Measurements from ENCODE around the gene GPR176.
"Not testable (repeated sequence)": the region's sequence is repeated elsewhere in the genome, so short reads cannot be mapped to it uniquely, and the experiment has no call there.

Gene GPR176

DNA sequence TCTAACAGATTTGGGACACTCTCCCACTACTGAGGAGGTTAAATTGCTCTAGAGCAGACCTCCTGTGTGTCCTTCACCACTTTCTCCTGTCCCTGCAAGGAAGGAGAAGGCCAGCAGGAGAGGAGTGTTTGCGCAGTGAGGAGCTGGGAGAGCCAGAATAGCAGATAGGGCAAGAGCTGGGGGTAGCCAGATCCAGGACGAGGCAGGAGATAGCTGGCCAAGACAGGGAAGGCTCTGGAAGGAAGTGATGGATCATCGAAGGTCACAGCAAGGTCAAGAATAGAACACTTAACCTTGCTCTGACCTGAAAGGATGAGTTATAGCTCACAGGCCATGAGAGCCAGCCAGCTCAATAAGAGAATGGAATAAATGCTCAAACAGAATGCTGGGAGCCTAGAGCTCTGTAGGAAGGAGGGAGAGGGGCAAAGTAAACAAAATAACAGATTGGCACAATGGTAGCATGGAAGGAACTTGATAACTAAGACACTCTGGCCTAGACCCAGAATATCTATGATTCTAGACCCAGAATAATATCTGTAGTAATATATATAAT lies 99.9 kb downstream of the GPR176 start:
- Histone ChIP-seq H3K4me3 (ENCODE audit: low read depth, low read length) (no peak overlapping the region), H3K27ac (no peak overlapping the region), H3K27me3 (replicated peaks) (no peaks in the 10 kb centered on the region), H3K36me3 (replicated peaks) (no peaks in the 10 kb centered on the region)
- in situ Hi-C loops (cut with HindIII; ENCODE audit: low pct_ligation_motif_present, low sequenced_read_pairs), result no loop called here
- TF ChIP-seq, protein P1, sequence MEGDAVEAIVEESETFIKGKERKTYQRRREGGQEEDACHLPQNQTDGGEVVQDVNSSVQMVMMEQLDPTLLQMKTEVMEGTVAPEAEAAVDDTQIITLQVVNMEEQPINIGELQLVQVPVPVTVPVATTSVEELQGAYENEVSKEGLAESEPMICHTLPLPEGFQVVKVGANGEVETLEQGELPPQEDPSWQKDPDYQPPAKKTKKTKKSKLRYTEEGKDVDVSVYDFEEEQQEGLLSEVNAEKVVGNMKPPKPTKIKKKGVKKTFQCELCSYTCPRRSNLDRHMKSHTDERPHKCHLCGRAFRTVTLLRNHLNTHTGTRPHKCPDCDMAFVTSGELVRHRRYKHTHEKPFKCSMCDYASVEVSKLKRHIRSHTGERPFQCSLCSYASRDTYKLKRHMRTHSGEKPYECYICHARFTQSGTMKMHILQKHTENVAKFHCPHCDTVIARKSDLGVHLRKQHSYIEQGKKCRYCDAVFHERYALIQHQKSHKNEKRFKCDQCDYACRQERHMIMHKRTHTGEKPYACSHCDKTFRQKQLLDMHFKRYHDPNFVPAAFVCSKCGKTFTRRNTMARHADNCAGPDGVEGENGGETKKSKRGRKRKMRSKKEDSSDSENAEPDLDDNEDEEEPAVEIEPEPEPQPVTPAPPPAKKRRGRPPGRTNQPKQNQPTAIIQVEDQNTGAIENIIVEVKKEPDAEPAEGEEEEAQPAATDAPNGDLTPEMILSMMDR (IDR thresholded peaks at IDR 0.05; ENCODE audit: low read depth, low read length, missing control alignments), result no peak
- no peak for DNase-seq

DNA sequence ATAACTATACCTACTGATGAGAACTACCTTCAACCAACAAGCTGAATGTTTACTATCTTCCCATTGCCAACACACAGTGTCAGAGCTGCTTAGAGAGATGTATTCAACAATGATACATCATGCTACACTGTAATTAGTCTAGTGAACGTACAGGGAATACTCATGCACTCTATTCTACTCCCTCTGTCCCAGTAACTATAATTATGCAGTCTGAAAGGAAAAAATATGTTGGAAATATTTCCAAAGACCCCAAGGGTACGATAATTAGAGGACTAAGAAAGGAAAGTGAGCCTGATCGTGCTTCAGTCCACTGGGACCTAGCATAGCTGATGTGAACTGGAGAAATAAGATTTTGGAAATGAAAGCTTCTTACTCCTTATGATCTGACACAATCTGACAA lies 100.5 kb downstream of the GPR176 start:
- in situ Hi-C loops (cut with HindIII; ENCODE audit: low pct_ligation_motif_present, low sequenced_read_pairs), result no loop called here
- no peak overlapping the region for H3K4me3 ChIP-seq (ENCODE audit: low read depth, low read length)

DNA sequence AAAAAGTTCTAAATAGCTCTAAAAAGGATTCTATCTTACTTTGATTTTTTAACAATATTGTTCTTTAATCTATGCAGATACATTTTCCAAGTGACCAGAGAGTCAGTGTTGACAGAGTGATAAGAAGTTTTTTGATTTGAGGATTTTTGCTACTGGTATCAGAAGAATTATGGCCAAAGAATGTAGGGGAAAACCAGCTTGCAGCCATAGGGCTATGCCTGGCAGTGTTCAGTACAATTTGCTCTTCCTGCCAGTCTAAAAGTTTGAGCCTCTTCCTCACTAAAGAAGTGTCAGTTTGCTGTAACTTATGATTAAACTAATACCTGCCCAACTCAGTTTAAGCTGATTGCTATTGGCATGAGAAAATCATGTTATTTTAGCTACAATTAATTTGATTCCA lies 102.2 kb downstream of the GPR176 start:
- Histone ChIP-seq H3K27ac (no peak overlapping the region), H3K36me3 (replicated peaks) (no peaks in the 10 kb centered on the region), H3K27me3 (replicated peaks) (no peaks in the 10 kb centered on the region), H3K4me3 (ENCODE audit: low read depth, low read length) (no peak overlapping the region)
- DNase-seq, result no peak
- in situ Hi-C loops (cut with HindIII; ENCODE audit: low pct_ligation_motif_present, low sequenced_read_pairs), result no loop called here
- TF ChIP-seq, protein P1 (IDR thresholded peaks at IDR 0.05; ENCODE audit: low read depth, low read length, missing control alignments), result no peak

More for the DNA sequence above, 100.5 kb downstream of the GPR176 start:
- Histone ChIP-seq H3K36me3 (replicated peaks) (no peaks in the 10 kb centered on the region), H3K27me3 (replicated peaks) (no peaks in the 10 kb centered on the region), H3K27ac (no peak overlapping the region)
- DNase-seq, result no peak
- TF ChIP-seq, protein P1 (IDR thresholded peaks at IDR 0.05; ENCODE audit: low read depth, low read length, missing control alignments), result no peak

DNA sequence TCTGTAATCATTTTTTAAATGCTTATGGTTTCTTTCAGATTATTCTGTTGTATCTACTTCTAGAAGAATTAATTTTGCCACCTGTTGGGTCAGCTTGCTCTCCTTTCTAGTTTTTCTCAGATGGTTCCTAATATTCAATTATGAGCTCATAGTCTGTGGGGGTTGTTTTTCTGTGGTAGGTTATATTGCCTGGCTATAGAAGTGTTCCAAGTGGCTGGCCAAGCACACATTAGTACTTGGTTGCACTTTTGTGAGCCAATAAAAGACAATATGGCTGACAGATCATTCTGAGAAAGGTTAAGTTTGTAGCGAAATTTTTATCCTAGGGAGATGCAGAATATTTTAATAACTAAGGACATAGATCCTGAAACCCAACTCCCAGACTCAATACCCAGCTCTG lies 105.6 kb downstream of the GPR176 start:
- no peaks in the 10 kb centered on the region for H3K27me3 ChIP-seq (replicated peaks)
- H3K27ac ChIP-seq, result no peak overlapping the region
- in situ Hi-C loops (cut with HindIII; ENCODE audit: low pct_ligation_motif_present, low sequenced_read_pairs), result no loop called here
- no peak for DNase-seq
- no peak overlapping the region for H3K4me3 ChIP-seq (ENCODE audit: low read depth, low read length)
- no peaks in the 10 kb centered on the region for H3K36me3 ChIP-seq (replicated peaks)
- TF ChIP-seq, protein P1 (IDR thresholded peaks at IDR 0.05; ENCODE audit: low read depth, low read length, missing control alignments), result no peak

DNA sequence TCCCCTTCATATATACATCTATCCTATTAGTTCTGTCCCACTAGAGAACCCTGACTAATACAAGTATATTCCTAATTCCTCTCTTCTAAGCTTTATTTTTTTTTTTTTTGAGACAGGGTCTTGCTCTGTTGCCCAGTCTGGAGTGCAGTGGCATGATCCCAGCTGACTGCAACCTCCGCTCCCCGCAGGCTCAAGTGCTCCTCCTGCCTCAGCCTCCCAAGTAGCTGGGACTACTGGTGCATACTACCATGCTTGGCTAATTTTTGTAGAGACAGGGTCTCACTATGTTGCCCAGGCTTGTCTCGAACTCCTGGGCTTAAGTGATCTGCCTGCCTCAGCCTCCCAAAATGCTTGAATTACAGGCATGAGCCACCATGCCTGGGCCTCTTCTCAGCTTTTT lies 107.4 kb downstream of the GPR176 start:
- in situ Hi-C loops (cut with HindIII; ENCODE audit: low pct_ligation_motif_present, low sequenced_read_pairs), result not testable (repeated sequence)

DNA sequence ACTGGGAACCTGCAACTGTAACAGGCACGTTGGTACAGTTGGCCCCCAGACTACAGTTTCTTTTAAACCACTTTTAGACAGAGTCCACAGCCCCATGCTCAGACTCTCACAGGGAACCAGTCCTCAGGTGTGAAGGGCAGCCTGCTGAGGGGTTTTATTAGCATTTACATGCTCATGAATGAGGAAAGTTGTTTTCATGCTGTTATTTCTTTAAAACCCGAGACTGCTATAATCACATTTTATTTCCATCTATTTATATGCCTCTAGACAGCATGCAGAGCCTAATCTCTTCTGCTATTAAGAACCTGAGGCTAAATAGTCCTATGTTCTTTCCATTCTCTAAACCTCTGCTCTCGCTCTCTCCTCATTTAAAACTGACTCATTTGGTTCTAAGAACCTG lies 111.2 kb downstream of the GPR176 start:
- no peak for DNase-seq
- H3K4me3 ChIP-seq (ENCODE audit: low read depth, low read length), result no peak overlapping the region
- no peak overlapping the region for H3K27ac ChIP-seq
- no peaks in the 10 kb centered on the region for H3K27me3 ChIP-seq (replicated peaks)
- no peaks in the 10 kb centered on the region for H3K36me3 ChIP-seq (replicated peaks)
- in situ Hi-C loops (cut with HindIII; ENCODE audit: low pct_ligation_motif_present, low sequenced_read_pairs), result no loop called here
- TF ChIP-seq, protein P1 (IDR thresholded peaks at IDR 0.05; ENCODE audit: low read depth, low read length, missing control alignments), result no peak

More for the DNA sequence above, 107.4 kb downstream of the GPR176 start:
- not testable (repeated sequence) for H3K27me3 ChIP-seq (replicated peaks); DNase-seq; H3K27ac ChIP-seq; H3K4me3 ChIP-seq (ENCODE audit: low read depth, low read length); H3K36me3 ChIP-seq (replicated peaks)

All from brain microvascular endothelial cell (primary cell).